ENCODE results near the gene LPIN1.
A peak's percentile ranks its signal among the peaks of the same experiment; 100 is the strongest.

The LPIN1 gene

GRCh38 chr2:11861044-11861443 lies 114.6 kb downstream of the LPIN1 start:
- no peak for TF ChIP-seq CTCF (conservative IDR thresholded peaks at IDR 0.05; ENCODE audit: low read depth, low read length)

GRCh38 chr2:11862049-11862448 lies 115.6 kb downstream of the LPIN1 start:
- H3K4me3 ChIP-seq (ENCODE audit: low read length) = no peak overlapping the region
- no peak for TF ChIP-seq CTCF (conservative IDR thresholded peaks at IDR 0.05; ENCODE audit: low read depth, low read length)
- no peak for DNase-seq (ENCODE audit: low read depth)

More at GRCh38 chr2:11861044-11861443, 114.6 kb downstream of the LPIN1 start:
- no peak for DNase-seq (ENCODE audit: low read depth)
- H3K4me3 ChIP-seq (ENCODE audit: low read length) = no peak overlapping the region

DNA sequence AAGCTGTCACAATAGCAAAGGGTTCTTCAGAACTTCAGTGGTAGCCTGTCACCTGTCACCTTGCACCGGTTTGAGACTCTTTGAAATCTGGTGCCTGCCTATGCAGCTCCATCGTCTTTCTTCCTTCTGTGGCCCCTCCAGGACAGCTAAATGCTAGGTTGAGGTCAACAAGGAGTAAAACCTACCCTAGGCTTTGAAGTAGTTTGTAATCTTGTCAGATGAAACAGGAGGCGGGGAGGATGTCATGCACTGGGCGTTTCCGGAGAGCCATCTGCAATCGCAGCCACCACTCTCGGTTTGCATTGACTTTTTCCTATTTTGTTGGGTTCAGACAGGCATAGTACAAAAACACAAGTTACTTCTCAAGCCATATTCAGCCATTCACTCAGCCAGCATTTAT lies 116.7 kb downstream of the LPIN1 start:
- no peak overlapping the region for H3K4me3 ChIP-seq (ENCODE audit: low read length)
- no peak for TF ChIP-seq CTCF (conservative IDR thresholded peaks at IDR 0.05; ENCODE audit: low read depth, low read length)
- no peak for DNase-seq (ENCODE audit: low read depth)

DNA sequence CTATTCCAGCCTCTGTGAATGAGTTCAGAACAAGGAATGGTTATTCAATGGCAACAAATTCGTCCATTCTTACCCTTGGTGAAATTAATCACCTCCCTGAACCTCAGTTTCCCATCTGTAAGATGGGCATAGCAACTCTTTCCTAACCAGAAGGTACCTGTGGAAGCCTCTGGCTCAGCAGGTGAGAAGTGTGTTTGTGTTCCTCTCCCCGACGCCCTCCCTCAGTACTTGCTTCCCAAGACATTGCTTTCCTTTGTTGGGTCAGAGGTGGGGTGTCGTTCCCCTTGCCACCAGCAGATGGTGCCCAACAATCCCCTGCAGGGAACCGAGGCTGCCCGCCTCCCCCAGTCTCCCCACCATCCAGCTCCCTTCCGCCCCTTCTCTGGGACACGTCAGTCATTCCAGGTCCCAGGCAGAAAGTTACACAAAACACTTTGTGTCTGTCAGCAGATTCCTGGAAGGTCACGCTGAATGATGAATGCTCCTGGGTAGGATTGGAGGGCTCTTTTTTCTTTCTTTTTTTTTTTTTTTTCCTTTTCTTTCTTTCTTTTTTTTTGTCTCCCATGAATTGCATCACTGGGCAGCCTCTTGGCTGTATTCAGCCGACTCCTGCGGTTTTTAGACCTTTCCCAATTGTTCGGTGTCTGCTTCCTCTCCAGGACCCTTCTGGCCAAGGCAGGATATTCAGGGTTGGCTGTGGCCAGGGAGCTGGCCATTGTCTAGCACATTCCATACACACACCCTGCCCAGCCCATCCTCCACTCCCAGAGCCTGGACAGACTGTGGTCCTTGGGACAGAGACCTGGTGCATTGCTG lies 117.3 kb downstream of the LPIN1 start:
- H3K4me3 ChIP-seq (ENCODE audit: low read length) = no peak overlapping the region
- peak; percentile 98 for TF ChIP-seq CTCF (conservative IDR thresholded peaks at IDR 0.05; ENCODE audit: low read depth, low read length)
- peak; percentile 96 for DNase-seq (ENCODE audit: low read depth)

DNA sequence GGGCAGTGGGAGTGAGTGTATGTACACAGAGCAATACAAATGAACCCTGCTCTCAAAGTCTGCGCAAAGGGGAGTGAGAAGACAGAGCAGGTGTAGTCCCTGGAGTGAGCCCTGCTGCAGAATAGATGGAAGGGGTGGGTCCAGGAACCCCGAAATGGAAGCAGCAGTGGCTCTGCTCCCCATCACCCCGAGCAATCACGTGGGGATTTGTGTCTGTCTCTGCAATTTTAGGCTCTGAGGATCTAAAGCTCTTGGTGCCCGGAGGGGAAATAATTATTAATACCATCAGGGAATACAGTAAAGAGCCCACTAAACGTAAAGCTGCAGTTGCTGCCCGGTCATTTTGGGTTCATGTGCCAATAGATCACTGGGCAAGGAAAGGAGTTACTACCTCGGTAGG lies 118.3 kb downstream of the LPIN1 start:
- DNase-seq (ENCODE audit: low read depth) = no peak
- TF ChIP-seq CTCF (conservative IDR thresholded peaks at IDR 0.05; ENCODE audit: low read depth, low read length) = no peak
- no peak overlapping the region for H3K4me3 ChIP-seq (ENCODE audit: low read length)

GRCh38 chr2:11865378-11865777 lies 118.9 kb downstream of the LPIN1 start:
- no peak for TF ChIP-seq CTCF (conservative IDR thresholded peaks at IDR 0.05; ENCODE audit: low read depth, low read length)
- no peak overlapping the region for H3K4me3 ChIP-seq (ENCODE audit: low read length)
- no peak for DNase-seq (ENCODE audit: low read depth)

- no peak for TF ChIP-seq CTCF (conservative IDR thresholded peaks at IDR 0.05; ENCODE audit: low read depth, low read length)
- no peak overlapping the region for H3K4me3 ChIP-seq (ENCODE audit: low read length)
- no peak for DNase-seq (ENCODE audit: low read depth)
These were observed 119.4 kb downstream of the LPIN1 start for GRCh38 chr2:11865805-11866204.
